GM12878 (cell line): Measurements from ENCODE around the gene BCKDHB. TPM values are rescaled to one million over a fixed set of nuclear protein-coding genes. Genes with fewer than 3 reads are reported as not detected.

Experiments used
- ATAC-seq: fragments of 200-7000 bp; cut with Tn5 transposase; 3 replicates; pipeline ENCODE4 v1.9.1; 2020; ENCODE audit warnings: mild to moderate bottlenecking, moderate library complexity
- BruUV-seq: library from RNA; stranded (reverse); fragments of 400-500 nt; replicated peaks from 2 replicates; lab custom pipeline; 2021; lab: Mats Ljungman, UMichigan
- CTCF ChIA-PET: fragments of 300-600 bp; sonication (Branson Sonifier 250); formaldehyde crosslinking; extraction: SDS; loops from one replicate; lab custom pipeline; 2021; ENCODE audit warnings: inconsistent platforms; lab: Yijun Ruan, JAX
- POLR2A ChIA-PET: fragments of 350-600 bp; formaldehyde crosslinking; extraction: SDS; loops from one replicate; lab custom pipeline; 2021; ENCODE audit warnings: inconsistent platforms; lab: Charles Lee
- RAD21 ChIA-PET: fragments of 300-600 bp; sonication (Branson Sonifier 250); formaldehyde crosslinking; loops from one replicate; lab custom pipeline; 2023; ENCODE audit warnings: antibody characterized with exemption; ENCODE audit not compliant: unreplicated experiment; lab: Charles Lee
- SMC1A ChIA-PET: fragments of 300-600 bp; sonication (Branson Sonifier 250); formaldehyde crosslinking; loops from one replicate; lab custom pipeline; 2023; ENCODE audit not compliant: unreplicated experiment, uncharacterized antibody; lab: Charles Lee
- DNase-seq: peaks from one replicate; pipeline ENCODE4 v3.0.0-alpha.2; 2011; ENCODE audit warnings: low read depth, low spot score
- FAIRE-seq: peaks from 3 replicates; lab custom pipeline; 2011; peaks lifted over from hg19 to GRCh38; lab: Jason Lieb, UNC
- H2AFZ ChIP-seq: 2 replicates; pipeline ENCODE4 v1.6.0; 2011; ENCODE audit warnings: low read depth, low read length, control low read depth; ENCODE audit not compliant: control insufficient read depth
- H3K27ac ChIP-seq: 2 replicates; pipeline ENCODE4 v1.5.1; 2011; ENCODE audit warnings: control low read depth; ENCODE audit not compliant: control insufficient read depth, insufficient read depth
- H3K27me3 ChIP-seq, 2 experiments: replicated peaks in 1 of 2; 2 replicates each; pipeline versions ENCODE4 v1.6.0 to v1.6.1; 2011; ENCODE audit warnings: low read length in 1 of 2; ENCODE audit not compliant: control insufficient read depth in 2 of 2, insufficient read depth in 2 of 2
- H3K36me3 ChIP-seq, 2 experiments: 2 replicates each; pipeline ENCODE4 v1.5.1; 2011; ENCODE audit warnings: low read length in 1 of 2; ENCODE audit not compliant: control insufficient read depth in 2 of 2, insufficient read depth in 2 of 2
- H3K4me1 ChIP-seq: 2 replicates; pipeline ENCODE4 v1.6.1; 2011; ENCODE audit warnings: mild to moderate bottlenecking, low read length, moderate library complexity, mixed read lengths; ENCODE audit not compliant: control insufficient read depth, insufficient read depth
- H3K4me2 ChIP-seq: 2 replicates; pipeline ENCODE4 v1.6.0; 2011; ENCODE audit warnings: control low read depth; ENCODE audit not compliant: control insufficient read depth, insufficient read depth
- H3K4me3 ChIP-seq: fragments of 200-600 bp; sonication (generic); 2 replicates; pipeline ENCODE4 v1.5.1; 2016
- H3K79me2 ChIP-seq: 2 replicates; pipeline ENCODE4 v1.6.0; 2011; ENCODE audit warnings: low read length; ENCODE audit not compliant: control insufficient read depth, insufficient read depth
- H3K9ac ChIP-seq: 2 replicates; pipeline ENCODE4 v1.8.0; 2011; ENCODE audit warnings: low read length, control low read depth, mixed read lengths; ENCODE audit not compliant: control insufficient read depth, insufficient read depth
- H3K9me3 ChIP-seq: replicated peaks from 3 replicates; pipeline ENCODE4 v1.5.1; 2011; ENCODE audit warnings: mild to moderate bottlenecking, low read length; ENCODE audit not compliant: control insufficient read depth, insufficient read depth
- H4K20me1 ChIP-seq: 2 replicates; pipeline ENCODE4 v1.6.0; 2011; ENCODE audit not compliant: control insufficient read depth, insufficient read depth
- KAT2A ChIP-seq: conservative IDR thresholded peaks from 2 replicates; pipeline ENCODE4 v1.6.1; 2011; ENCODE audit warnings: low read depth, low read length; ENCODE audit not compliant: control insufficient read depth
- WGBS: methylation state at CpG from one replicate; pipeline ENCODE4 v1.1.6; 2016; ENCODE audit warnings: low lambda C conversion rate; ENCODE audit not compliant: insufficient replicate concordance, insufficient coverage; ENCODE audit errors: missing lambda C conversion rate; 5-methylcytosine and 5-hydroxymethylcytosine counted together
- in situ Hi-C: fragments of 300-500 bp; cut with MboI; formaldehyde crosslinking; loops from 9 replicates; pipeline ENCODE4 v1.14.3; 2018; ENCODE audit warnings: mixed read lengths
- intact Hi-C: fragments of 100-400 bp; cut with micrococcal nuclease; formaldehyde crosslinking; loops from one replicate; pipeline ENCODE4 v1.14.2; 2022; ENCODE audit not compliant: unreplicated experiment
- polyA plus RNA-seq, 11 experiments: library from polyadenylated mRNA; depleted of rRNA in 4 of 11; unstranded in 6 of 11; stranded (reverse) in 5 of 11; fragments of >200 nt; fragmentation: Nextera tagmentation in 4 of 11; fragmentation: Illumina TruSeq in 1 of 11; extraction: Ambion mirVana in 4 of 11; extraction: Trizol in 1 of 11; gene quantifications; 1 replicate in 1 of 11; 2 replicates in 10 of 11; pipeline versions ENCODE4 v1.2.1 to v1.2.3, GENCODE V29; 2011 to 2016; ENCODE audit warnings: inconsistent platforms in 2 of 11, missing spikeins in 2 of 11, low read depth in 1 of 11
- total RNA-seq, 4 experiments: library from RNA; depleted of rRNA in 3 of 4; stranded (reverse); fragments of >200 nt in 3 of 4; fragmentation: Illumina TruSeq in 1 of 4; extraction: Trizol in 1 of 4; gene quantifications; 2 replicates each; pipeline versions ENCODE4 v1.2.1 to v1.2.3, GENCODE V29; 2013 to 2021
- TF ChIP-seq, protein P1 (sequence below): fragments of 450-650 bp; formaldehyde crosslinking; IDR thresholded peaks from 2 replicates; pipeline ENCODE4 v1.4.0; 2022; ENCODE audit warnings: mild to moderate bottlenecking, moderate library complexity
- TF ChIP-seq, protein P2 (sequence below): IDR thresholded peaks from 2 replicates; pipeline ENCODE4 v1.6.1; 2011; ENCODE audit warnings: low read depth, mild to moderate bottlenecking, low read length, moderate library complexity, borderline replicate concordance; ENCODE audit errors: extremely low read depth
- TF ChIP-seq, protein P3 (sequence below): fragments of 450-650 bp; IDR thresholded peaks from 2 replicates; pipeline ENCODE4 v1.6.1; 2018; ENCODE audit warnings: mild to moderate bottlenecking, low read depth, moderate library complexity; ENCODE audit not compliant: partially characterized antibody

Gene BCKDHB
- total and polyA plus RNA-seq, 10 of the 15 experiments (the other 5 are each of a cell fraction or from before 2014, with no cell fraction given): 12.9 to 57.1 (median 25.3) TPM

DNA sequence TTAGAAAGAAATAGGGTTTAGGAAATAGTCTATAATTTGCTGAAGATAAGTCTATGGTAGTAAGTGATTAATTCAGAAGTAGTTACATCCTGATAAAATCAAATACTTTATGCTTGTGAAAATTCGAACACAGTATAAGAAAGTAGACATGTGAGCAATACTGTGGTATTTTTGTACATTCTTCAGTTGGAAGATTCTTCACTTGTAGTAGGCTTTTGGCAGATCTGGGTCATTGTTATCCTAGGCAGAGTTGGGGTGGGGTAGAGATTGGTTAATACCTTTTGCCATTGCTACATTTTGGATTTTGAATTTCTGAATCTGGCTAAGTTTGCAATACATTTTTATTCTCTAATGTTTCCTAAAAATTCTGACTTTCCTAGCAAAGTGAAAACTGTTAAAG lies 197.5 kb downstream of the BCKDHB start:
- Histone ChIP-seq H3K9me3 (no peaks in the 10 kb centered on the region), H3K27me3 (no peaks in the 10 kb centered on the region), H3K79me2 (no peaks in the 10 kb centered on the region), H4K20me1 (no peaks in the 10 kb centered on the region), H3K4me2 (no peak overlapping the region), H3K4me3 (no peak overlapping the region), H3K27ac (no peak overlapping the region), H3K4me1 (no peaks in the 10 kb centered on the region), H2AFZ (no peak overlapping the region), H3K36me3 (no peaks in the 10 kb centered on the region), H3K9ac (no peak overlapping the region)
- WGBS: 30% methylated on average over 1 of the region's 1 CpG
- POLR2A ChIA-PET: no interaction called here
- no peak for TF ChIP-seq KAT2A
- TF ChIP-seq, protein P1, sequence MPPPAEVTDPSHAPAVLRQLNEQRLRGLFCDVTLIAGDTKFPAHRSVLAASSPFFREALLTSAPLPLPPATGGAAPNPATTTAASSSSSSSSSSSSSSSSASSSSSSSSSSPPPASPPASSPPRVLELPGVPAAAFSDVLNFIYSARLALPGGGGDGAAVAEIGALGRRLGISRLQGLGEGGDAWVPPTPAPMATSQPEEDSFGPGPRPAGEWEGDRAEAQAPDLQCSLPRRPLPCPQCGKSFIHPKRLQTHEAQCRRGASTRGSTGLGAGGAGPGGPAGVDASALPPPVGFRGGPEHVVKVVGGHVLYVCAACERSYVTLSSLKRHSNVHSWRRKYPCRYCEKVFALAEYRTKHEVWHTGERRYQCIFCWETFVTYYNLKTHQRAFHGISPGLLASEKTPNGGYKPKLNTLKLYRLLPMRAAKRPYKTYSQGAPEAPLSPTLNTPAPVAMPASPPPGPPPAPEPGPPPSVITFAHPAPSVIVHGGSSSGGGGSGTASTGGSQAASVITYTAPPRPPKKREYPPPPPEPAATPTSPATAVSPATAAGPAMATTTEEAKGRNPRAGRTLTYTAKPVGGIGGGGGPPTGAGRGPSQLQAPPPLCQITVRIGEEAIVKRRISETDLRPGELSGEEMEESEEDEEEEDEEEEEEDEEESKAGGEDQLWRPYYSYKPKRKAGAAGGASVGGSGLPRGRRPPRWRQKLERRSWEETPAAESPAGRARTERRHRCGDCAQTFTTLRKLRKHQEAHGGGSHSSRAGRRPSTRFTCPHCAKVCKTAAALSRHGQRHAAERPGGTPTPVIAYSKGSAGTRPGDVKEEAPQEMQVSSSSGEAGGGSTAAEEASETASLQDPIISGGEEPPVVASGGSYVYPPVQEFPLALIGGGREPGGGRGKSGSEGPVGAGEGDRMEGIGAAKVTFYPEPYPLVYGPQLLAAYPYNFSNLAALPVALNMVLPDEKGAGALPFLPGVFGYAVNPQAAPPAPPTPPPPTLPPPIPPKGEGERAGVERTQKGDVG (CRISPR knock-in tag): no peak
- TF ChIP-seq, protein P2, sequence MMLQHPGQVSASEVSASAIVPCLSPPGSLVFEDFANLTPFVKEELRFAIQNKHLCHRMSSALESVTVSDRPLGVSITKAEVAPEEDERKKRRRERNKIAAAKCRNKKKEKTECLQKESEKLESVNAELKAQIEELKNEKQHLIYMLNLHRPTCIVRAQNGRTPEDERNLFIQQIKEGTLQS: no peak
- TF ChIP-seq, protein P3, sequence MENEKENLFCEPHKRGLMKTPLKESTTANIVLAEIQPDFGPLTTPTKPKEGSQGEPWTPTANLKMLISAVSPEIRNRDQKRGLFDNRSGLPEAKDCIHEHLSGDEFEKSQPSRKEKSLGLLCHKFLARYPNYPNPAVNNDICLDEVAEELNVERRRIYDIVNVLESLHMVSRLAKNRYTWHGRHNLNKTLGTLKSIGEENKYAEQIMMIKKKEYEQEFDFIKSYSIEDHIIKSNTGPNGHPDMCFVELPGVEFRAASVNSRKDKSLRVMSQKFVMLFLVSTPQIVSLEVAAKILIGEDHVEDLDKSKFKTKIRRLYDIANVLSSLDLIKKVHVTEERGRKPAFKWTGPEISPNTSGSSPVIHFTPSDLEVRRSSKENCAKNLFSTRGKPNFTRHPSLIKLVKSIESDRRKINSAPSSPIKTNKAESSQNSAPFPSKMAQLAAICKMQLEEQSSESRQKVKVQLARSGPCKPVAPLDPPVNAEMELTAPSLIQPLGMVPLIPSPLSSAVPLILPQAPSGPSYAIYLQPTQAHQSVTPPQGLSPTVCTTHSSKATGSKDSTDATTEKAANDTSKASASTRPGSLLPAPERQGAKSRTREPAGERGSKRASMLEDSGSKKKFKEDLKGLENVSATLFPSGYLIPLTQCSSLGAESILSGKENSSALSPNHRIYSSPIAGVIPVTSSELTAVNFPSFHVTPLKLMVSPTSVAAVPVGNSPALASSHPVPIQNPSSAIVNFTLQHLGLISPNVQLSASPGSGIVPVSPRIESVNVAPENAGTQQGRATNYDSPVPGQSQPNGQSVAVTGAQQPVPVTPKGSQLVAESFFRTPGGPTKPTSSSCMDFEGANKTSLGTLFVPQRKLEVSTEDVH: no peak
- in situ Hi-C loops (no loop called here), intact Hi-C loops (no loop called here)
- RAD21 ChIA-PET: no interaction called here
- FAIRE-seq: no peak
- CTCF ChIA-PET: no interaction called here
- DNase-seq: no peak
- SMC1A ChIA-PET: no interaction called here
- BruUV-seq: no TSS peak
- ATAC-seq: no peak
